Gastrocnemius medialis (tissue), 4 donors: ENCODE measurements around the gene PCSK6.

Experiments
- POLR2A ChIP-seq, 2 donors: fragments of 450-650 bp; IDR thresholded peaks; one replicate each; pipeline ENCODE4 v1.6.1; 2017; ENCODE audit warnings: antibody characterized with exemption in 2 of 2, mild to moderate bottlenecking in 2 of 2, moderate library complexity in 2 of 2
- TF ChIP-seq, protein P1 (sequence below), 5 experiments: fragments of 450-650 bp in 3 of 5; fragments of 200-600 bp in 2 of 5; sonication (generic) in 2 of 5; IDR thresholded peaks in 4 of 5; conservative IDR thresholded peaks in 1 of 5; 1 replicate in 4 of 5; 2 replicates in 1 of 5; pipeline ENCODE4 v1.5.1; 2016 to 2019; ENCODE audit warnings: antibody characterized with exemption in 5 of 5, mild to moderate bottlenecking in 3 of 5, moderate library complexity in 3 of 5

DNA sequence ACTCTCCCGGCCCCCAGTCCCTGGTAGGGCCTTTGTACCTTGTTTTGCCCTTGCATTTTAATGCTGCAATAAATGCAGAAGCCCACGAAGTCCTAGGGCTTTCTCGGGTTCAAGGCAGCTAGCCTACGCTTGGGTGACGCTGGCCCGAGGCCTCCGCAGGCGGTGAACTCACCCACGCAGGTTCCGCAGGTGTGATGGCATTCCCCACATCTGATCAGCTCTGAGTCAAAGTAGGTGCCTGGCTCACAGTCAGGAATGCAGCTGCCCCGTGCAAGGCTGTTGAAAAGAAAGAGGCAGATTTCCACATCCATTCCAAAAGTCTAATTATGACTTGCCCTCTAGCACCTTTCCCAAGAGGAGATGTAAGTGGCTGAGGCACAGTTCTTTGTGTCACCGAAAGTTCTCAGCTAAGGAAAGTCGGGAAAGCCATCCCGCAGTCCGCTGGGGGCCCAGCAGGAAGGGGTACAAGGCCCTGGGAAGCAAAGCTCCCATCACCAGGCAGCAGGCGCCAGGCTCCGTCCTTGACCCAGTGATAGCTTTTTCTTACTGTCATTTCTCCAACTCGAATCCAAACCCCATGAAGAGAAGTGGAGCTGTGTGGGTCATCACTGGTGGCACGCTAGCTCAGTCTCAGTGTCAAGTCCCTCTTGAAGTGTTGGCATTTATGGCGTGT, 171.2 kb downstream of the PCSK6 start:
- TF ChIP-seq, protein P1, sequence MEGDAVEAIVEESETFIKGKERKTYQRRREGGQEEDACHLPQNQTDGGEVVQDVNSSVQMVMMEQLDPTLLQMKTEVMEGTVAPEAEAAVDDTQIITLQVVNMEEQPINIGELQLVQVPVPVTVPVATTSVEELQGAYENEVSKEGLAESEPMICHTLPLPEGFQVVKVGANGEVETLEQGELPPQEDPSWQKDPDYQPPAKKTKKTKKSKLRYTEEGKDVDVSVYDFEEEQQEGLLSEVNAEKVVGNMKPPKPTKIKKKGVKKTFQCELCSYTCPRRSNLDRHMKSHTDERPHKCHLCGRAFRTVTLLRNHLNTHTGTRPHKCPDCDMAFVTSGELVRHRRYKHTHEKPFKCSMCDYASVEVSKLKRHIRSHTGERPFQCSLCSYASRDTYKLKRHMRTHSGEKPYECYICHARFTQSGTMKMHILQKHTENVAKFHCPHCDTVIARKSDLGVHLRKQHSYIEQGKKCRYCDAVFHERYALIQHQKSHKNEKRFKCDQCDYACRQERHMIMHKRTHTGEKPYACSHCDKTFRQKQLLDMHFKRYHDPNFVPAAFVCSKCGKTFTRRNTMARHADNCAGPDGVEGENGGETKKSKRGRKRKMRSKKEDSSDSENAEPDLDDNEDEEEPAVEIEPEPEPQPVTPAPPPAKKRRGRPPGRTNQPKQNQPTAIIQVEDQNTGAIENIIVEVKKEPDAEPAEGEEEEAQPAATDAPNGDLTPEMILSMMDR (IDR thresholded peaks at IDR 0.05 in 4 of 5, conservative IDR thresholded peaks at IDR 0.05 in 1 of 5), result no peak
- TF ChIP-seq POLR2A (IDR thresholded peaks at IDR 0.05), result no peak
